HFF-Myc (cell line): ENCODE measurements around the gene RHEX.

Experiments
- DNase-seq: peaks from one replicate; pipeline ENCODE4 v3.0.0-alpha.2; 2011; ENCODE audit warnings: low read depth; ENCODE audit errors: extremely low read depth
- H3K4me3 ChIP-seq: replicated peaks from 2 replicates; pipeline ENCODE4 v1.5.1; 2011; ENCODE audit warnings: low read depth, mild to moderate bottlenecking, control low read depth, low read length
- TF ChIP-seq, protein P1 (sequence below): IDR thresholded peaks from 2 replicates; pipeline ENCODE4 v1.5.1; 2012; ENCODE audit warnings: mild to moderate bottlenecking, low read depth, low read length, control low read depth; ENCODE audit errors: missing control alignments

Gene RHEX

DNA sequence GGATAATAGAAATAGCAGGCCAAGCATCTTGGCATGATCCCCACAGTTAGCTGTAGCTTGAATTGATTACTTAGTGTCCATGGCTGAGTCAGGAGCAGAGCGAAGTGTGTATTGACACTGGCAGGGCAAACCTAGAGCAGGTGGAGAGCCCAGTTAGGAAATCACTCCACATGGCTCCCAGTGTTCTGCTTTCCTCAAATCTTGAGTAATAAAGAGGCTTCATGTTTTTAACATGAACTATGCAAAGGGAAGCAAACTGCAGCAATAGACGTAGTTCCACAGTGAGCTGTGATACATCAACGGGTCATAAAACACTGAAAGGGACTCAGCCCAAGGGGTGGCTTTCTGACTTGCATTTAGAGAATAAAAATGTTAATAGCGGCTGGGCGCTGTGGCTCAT lies 28.9 kb downstream of the RHEX start:
- TF ChIP-seq, protein P1, sequence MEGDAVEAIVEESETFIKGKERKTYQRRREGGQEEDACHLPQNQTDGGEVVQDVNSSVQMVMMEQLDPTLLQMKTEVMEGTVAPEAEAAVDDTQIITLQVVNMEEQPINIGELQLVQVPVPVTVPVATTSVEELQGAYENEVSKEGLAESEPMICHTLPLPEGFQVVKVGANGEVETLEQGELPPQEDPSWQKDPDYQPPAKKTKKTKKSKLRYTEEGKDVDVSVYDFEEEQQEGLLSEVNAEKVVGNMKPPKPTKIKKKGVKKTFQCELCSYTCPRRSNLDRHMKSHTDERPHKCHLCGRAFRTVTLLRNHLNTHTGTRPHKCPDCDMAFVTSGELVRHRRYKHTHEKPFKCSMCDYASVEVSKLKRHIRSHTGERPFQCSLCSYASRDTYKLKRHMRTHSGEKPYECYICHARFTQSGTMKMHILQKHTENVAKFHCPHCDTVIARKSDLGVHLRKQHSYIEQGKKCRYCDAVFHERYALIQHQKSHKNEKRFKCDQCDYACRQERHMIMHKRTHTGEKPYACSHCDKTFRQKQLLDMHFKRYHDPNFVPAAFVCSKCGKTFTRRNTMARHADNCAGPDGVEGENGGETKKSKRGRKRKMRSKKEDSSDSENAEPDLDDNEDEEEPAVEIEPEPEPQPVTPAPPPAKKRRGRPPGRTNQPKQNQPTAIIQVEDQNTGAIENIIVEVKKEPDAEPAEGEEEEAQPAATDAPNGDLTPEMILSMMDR = no peak
- no peak for DNase-seq
- H3K4me3 ChIP-seq = no peak overlapping the region

DNA sequence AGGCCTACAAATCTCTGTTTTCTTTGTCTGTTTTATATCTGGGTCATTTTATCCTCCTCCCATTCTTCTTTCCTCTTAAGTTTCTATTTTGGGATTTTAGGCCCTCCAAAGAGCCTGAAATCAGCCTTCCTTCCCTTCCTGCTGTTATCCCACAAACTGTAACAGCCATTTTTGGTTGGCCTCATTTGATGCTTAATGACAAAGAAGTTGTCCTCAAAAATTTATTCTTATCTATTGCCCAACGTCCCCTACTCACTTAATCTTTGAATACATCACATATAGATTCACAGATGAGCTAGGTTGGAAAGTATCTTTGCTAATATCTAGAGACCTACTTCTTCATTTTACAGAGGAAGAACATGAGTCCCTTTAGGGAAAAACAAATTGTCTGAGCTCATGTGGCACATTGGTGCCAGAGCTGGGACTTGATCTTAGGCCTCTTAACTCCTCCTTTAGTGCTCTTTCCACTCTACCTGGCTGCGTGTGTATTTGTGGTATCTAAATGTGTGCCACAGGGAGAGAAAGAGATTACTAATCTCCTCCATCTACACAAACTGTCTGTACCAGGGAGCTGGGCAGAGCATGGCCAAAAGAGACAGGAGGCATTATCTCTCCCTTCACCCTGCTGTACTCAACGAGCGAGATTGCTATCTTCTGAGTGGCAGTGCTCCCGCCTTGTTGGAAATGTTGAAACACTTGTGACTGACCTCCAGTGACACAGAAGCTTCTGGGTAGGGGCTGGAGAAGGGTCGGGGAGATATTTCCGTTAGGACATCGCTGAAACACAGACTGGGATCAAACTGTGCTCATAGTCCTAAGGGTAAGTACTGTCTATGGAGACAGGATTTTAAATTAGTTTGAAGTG lies 30.1 kb downstream of the RHEX start:
- no peak overlapping the region for H3K4me3 ChIP-seq
- DNase-seq = no peak
- TF ChIP-seq, protein P1 = no peak

- TF ChIP-seq, protein P1 = no peak
- no peak overlapping the region for H3K4me3 ChIP-seq
- no peak for DNase-seq
Measured at GRCh38 chr1:206083750-206084149, 30.8 kb downstream of the RHEX start.

- no peak overlapping the region for H3K4me3 ChIP-seq
- DNase-seq = no peak
- TF ChIP-seq, protein P1 = no peak
Measured at GRCh38 chr1:206087091-206087490, 34.1 kb downstream of the RHEX start.

DNA sequence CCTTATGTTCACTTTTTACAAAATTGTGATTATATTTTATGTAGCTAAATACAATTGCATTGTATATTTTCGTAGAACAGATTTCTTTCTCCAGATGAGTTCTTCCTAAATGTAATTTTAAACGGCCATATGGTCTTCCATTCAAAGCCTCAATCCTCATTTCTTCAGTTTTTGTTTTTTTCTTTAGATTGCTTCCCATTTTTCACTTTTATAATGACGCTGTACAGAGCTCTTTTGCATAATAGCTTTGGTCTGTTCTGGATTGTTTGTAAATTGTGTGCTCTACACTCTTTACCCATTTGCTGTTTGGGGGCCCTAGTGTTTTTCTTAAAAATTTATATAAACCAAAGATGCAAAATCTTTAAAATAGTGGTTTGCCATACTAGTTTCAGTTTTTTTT lies 36.4 kb downstream of the RHEX start:
- H3K4me3 ChIP-seq = no peak overlapping the region
- no peak for DNase-seq
- TF ChIP-seq, protein P1 = no peak

DNA sequence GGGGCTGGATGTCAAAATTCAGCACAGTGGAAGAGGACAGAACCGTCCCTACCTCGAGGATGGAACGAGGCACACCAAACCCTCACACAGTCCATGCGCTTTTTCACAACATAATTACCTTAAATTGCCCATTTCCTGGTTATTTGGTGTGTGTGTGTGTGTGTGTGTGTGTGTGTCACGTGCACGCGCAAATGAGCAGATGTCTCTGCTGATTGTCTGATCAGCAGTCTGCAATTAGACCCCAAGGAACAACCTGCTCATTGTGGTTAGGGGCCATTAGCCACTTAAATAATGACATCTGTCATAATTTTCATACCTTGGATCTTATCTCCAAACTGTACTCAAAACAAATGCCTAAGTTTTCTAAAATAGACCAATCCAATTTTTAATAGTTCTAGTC lies 41.1 kb downstream of the RHEX start:
- DNase-seq = no peak
- TF ChIP-seq, protein P1 = no peak
- H3K4me3 ChIP-seq = no peak overlapping the region
